GM12878 (cell line): ENCODE data around the gene USF3. TPM values are rescaled to one million over a fixed set of nuclear protein-coding genes. Genes with fewer than 3 reads are reported as not detected.

ENCODE experiments used
- ATAC-seq: fragments of 200-7000 bp; cut with Tn5 transposase; 3 replicates; pipeline ENCODE4 v1.9.1; 2020; ENCODE audit warnings: mild to moderate bottlenecking, moderate library complexity
- BruUV-seq: library from RNA; stranded (reverse); fragments of 400-500 nt; replicated peaks from 2 replicates; lab custom pipeline; 2021; lab: Mats Ljungman, UMichigan
- CTCF ChIA-PET: fragments of 300-600 bp; sonication (Branson Sonifier 250); formaldehyde crosslinking; extraction: SDS; loops from one replicate; lab custom pipeline; 2021; ENCODE audit warnings: inconsistent platforms; lab: Yijun Ruan, JAX
- POLR2A ChIA-PET: fragments of 350-600 bp; formaldehyde crosslinking; extraction: SDS; loops from one replicate; lab custom pipeline; 2021; ENCODE audit warnings: inconsistent platforms; lab: Charles Lee
- RAD21 ChIA-PET: fragments of 300-600 bp; sonication (Branson Sonifier 250); formaldehyde crosslinking; loops from one replicate; lab custom pipeline; 2023; ENCODE audit warnings: antibody characterized with exemption; ENCODE audit not compliant: unreplicated experiment; lab: Charles Lee
- SMC1A ChIA-PET: fragments of 300-600 bp; sonication (Branson Sonifier 250); formaldehyde crosslinking; loops from one replicate; lab custom pipeline; 2023; ENCODE audit not compliant: unreplicated experiment, uncharacterized antibody; lab: Charles Lee
- DNase-seq: peaks from one replicate; pipeline ENCODE4 v3.0.0-alpha.2; 2011; ENCODE audit warnings: low read depth, low spot score
- FAIRE-seq: peaks from 3 replicates; lab custom pipeline; 2011; peaks lifted over from hg19 to GRCh38; lab: Jason Lieb, UNC
- H2AFZ ChIP-seq: 2 replicates; pipeline ENCODE4 v1.6.0; 2011; ENCODE audit warnings: low read depth, low read length, control low read depth; ENCODE audit not compliant: control insufficient read depth
- H3K27ac ChIP-seq: 2 replicates; pipeline ENCODE4 v1.5.1; 2011; ENCODE audit warnings: control low read depth; ENCODE audit not compliant: control insufficient read depth, insufficient read depth
- H3K27me3 ChIP-seq, 2 experiments: replicated peaks in 1 of 2; 2 replicates each; pipeline versions ENCODE4 v1.6.0 to v1.6.1; 2011; ENCODE audit warnings: low read length in 1 of 2; ENCODE audit not compliant: control insufficient read depth in 2 of 2, insufficient read depth in 2 of 2
- H3K36me3 ChIP-seq, 2 experiments: 2 replicates each; pipeline ENCODE4 v1.5.1; 2011; ENCODE audit warnings: low read length in 1 of 2; ENCODE audit not compliant: control insufficient read depth in 2 of 2, insufficient read depth in 2 of 2
- H3K4me1 ChIP-seq: 2 replicates; pipeline ENCODE4 v1.6.1; 2011; ENCODE audit warnings: mild to moderate bottlenecking, low read length, moderate library complexity, mixed read lengths; ENCODE audit not compliant: control insufficient read depth, insufficient read depth
- H3K4me2 ChIP-seq: 2 replicates; pipeline ENCODE4 v1.6.0; 2011; ENCODE audit warnings: control low read depth; ENCODE audit not compliant: control insufficient read depth, insufficient read depth
- H3K4me3 ChIP-seq: fragments of 200-600 bp; sonication (generic); 2 replicates; pipeline ENCODE4 v1.5.1; 2016
- H3K79me2 ChIP-seq: 2 replicates; pipeline ENCODE4 v1.6.0; 2011; ENCODE audit warnings: low read length; ENCODE audit not compliant: control insufficient read depth, insufficient read depth
- H3K9ac ChIP-seq: 2 replicates; pipeline ENCODE4 v1.8.0; 2011; ENCODE audit warnings: low read length, control low read depth, mixed read lengths; ENCODE audit not compliant: control insufficient read depth, insufficient read depth
- H3K9me3 ChIP-seq: replicated peaks from 3 replicates; pipeline ENCODE4 v1.5.1; 2011; ENCODE audit warnings: mild to moderate bottlenecking, low read length; ENCODE audit not compliant: control insufficient read depth, insufficient read depth
- H4K20me1 ChIP-seq: 2 replicates; pipeline ENCODE4 v1.6.0; 2011; ENCODE audit not compliant: control insufficient read depth, insufficient read depth
- CBX3 ChIP-seq: fragments of 200-600 bp; sonication (generic); IDR thresholded peaks from 2 replicates; pipeline ENCODE4 v1.6.1; 2016; ENCODE audit warnings: low read depth, borderline replicate concordance
- CBX5 ChIP-seq: sonication (generic); IDR thresholded peaks from 2 replicates; pipeline ENCODE4 v1.6.1; 2016; ENCODE audit warnings: low read depth, moderate library complexity, mild to moderate bottlenecking, inconsistent platforms
- FOXK2 ChIP-seq: fragments of 450-650 bp; IDR thresholded peaks from 2 replicates; pipeline ENCODE4 v1.6.1; 2017; ENCODE audit warnings: mild to moderate bottlenecking, moderate library complexity
- HDAC6 ChIP-seq: fragments of 200-600 bp; sonication (generic); IDR thresholded peaks from one replicate; pipeline ENCODE4 v1.8.0; 2017; ENCODE audit warnings: antibody characterized with exemption; ENCODE audit not compliant: unreplicated experiment
- IKZF1 ChIP-seq: fragments of 450-650 bp; conservative IDR thresholded peaks from 2 replicates; pipeline ENCODE4 v1.6.1; 2017; ENCODE audit warnings: antibody characterized with exemption, mild to moderate bottlenecking
- TCF7 ChIP-seq: IDR thresholded peaks from 2 replicates; pipeline ENCODE4 v1.6.1; 2014; ENCODE audit warnings: antibody characterized with exemption, borderline replicate concordance
- ZBTB40 ChIP-seq: fragments of 450-650 bp; IDR thresholded peaks from 2 replicates; pipeline ENCODE4 v1.6.1; 2016; ENCODE audit warnings: mild to moderate bottlenecking, moderate library complexity, borderline replicate concordance
- WGBS: methylation state at CpG from one replicate; pipeline ENCODE4 v1.1.6; 2016; ENCODE audit warnings: low lambda C conversion rate; ENCODE audit not compliant: insufficient replicate concordance, insufficient coverage; ENCODE audit errors: missing lambda C conversion rate; 5-methylcytosine and 5-hydroxymethylcytosine counted together
- in situ Hi-C: fragments of 300-500 bp; cut with MboI; formaldehyde crosslinking; loops from 9 replicates; pipeline ENCODE4 v1.14.3; 2018; ENCODE audit warnings: mixed read lengths
- intact Hi-C: fragments of 100-400 bp; cut with micrococcal nuclease; formaldehyde crosslinking; loops from one replicate; pipeline ENCODE4 v1.14.2; 2022; ENCODE audit not compliant: unreplicated experiment
- polyA plus RNA-seq, 11 experiments: library from polyadenylated mRNA; depleted of rRNA in 4 of 11; unstranded in 6 of 11; stranded (reverse) in 5 of 11; fragments of >200 nt; fragmentation: Nextera tagmentation in 4 of 11; fragmentation: Illumina TruSeq in 1 of 11; extraction: Ambion mirVana in 4 of 11; extraction: Trizol in 1 of 11; gene quantifications; 1 replicate in 1 of 11; 2 replicates in 10 of 11; pipeline versions ENCODE4 v1.2.1 to v1.2.3, GENCODE V29; 2011 to 2016; ENCODE audit warnings: inconsistent platforms in 2 of 11, missing spikeins in 2 of 11, low read depth in 1 of 11
- total RNA-seq, 4 experiments: library from RNA; depleted of rRNA in 3 of 4; stranded (reverse); fragments of >200 nt in 3 of 4; fragmentation: Illumina TruSeq in 1 of 4; extraction: Trizol in 1 of 4; gene quantifications; 2 replicates each; pipeline versions ENCODE4 v1.2.1 to v1.2.3, GENCODE V29; 2013 to 2021

USF3 gene
- total and polyA plus RNA-seq, 10 of the 15 experiments (the other 5 are each of a cell fraction or from before 2014, with no cell fraction given): 3.1 to 15.9 (median 7.8) TPM

GRCh38 chr3:113614402-113614801, 82.0 kb downstream of the USF3 start:
- FAIRE-seq (no peak), ATAC-seq (no peak), DNase-seq (no peak)
- H2AFZ ChIP-seq: no peak overlapping the region
- H3K9ac ChIP-seq: no peak overlapping the region
- no peak overlapping the region for H3K4me3 ChIP-seq
- no peak overlapping the region for H3K27ac ChIP-seq
- TF ChIP-seq HDAC6 (no peak), CBX3 (no peak), FOXK2 (no peak), CBX5 (no peak)
- intact Hi-C loops: no loop called here
- no peaks in the 10 kb centered on the region for H3K27me3 ChIP-seq
- POLR2A ChIA-PET: no interaction called here
- RAD21 ChIA-PET: no interaction called here
- no peaks in the 10 kb centered on the region for H4K20me1 ChIP-seq
- H3K36me3 ChIP-seq: peaks cover 12 to 43% of the 10 kb centered on the region in 2 experiments
- SMC1A ChIA-PET: no interaction called here
- no peak overlapping the region for H3K4me2 ChIP-seq
- H3K79me2 ChIP-seq: no peaks in the 10 kb centered on the region
- CTCF ChIA-PET: no interaction called here
- H3K9me3 ChIP-seq: no peaks in the 10 kb centered on the region
- BruUV-seq: no TSS peak
- 37% methylated on average over 5 of the region's 5 CpGs for WGBS
- H3K4me1 ChIP-seq: no peaks in the 10 kb centered on the region
- in situ Hi-C loops: no loop called here

- Histone ChIP-seq H3K27me3 (no peaks in the 10 kb centered on the region), H2AFZ (no peak overlapping the region), H4K20me1 (no peaks in the 10 kb centered on the region)
- TF ChIP-seq IKZF1 (0 out of 2 replicates have a peak, but pooled peaks have one; percentile 1), TCF7 (no peak), ZBTB40 (0 out of 2 replicates have a peak, but pooled peaks have one; percentile 0)
- TF ChIP-seq, all 136 proteins: peak for 2
- ChIA-PET CTCF (interaction anchor here (1.0 to 2.2 kb wide), 2 partner anchors 11 to 114 kb away, joined by 3 to 6 read pairs; no protein-coding TSS in a partner anchor), POLR2A (no interaction called here), SMC1A (interaction anchor here (1.0 to 1.6 kb wide), 3 partner anchors 30 to 114 kb away, joined by 3 to 4 read pairs (median 3); no protein-coding TSS in a partner anchor), RAD21 (no interaction called here)
- Histone ChIP-seq H3K79me2 (no peaks in the 10 kb centered on the region), H3K27ac (peak overlapping the region; percentile 52), H3K9ac (no peak overlapping the region), H3K4me3 (no peak overlapping the region), H3K4me2 (peak overlapping the region; percentile 45; the same call in 1 of the 2 replicates), H3K36me3 (peaks cover 13 to 59% of the 10 kb centered on the region in 2 experiments), H3K9me3 (no peaks in the 10 kb centered on the region), H3K4me1 (peaks cover 17% of the 10 kb centered on the region)
- FAIRE-seq (no peak), DNase-seq (no peak), ATAC-seq (peak; percentile 18)
- intact Hi-C loops: no loop called here
- 10% methylated on average over 5 of the region's 5 CpGs for WGBS
- no TSS peak for BruUV-seq
- in situ Hi-C loops: no loop called here
Measured at GRCh38 chr3:113607219-113607596, 89.2 kb downstream of the USF3 start.
